GM18502 (cell line): ENCODE measurements around the gene PDXDC1.
"Not testable (repeated sequence)": the region's sequence is repeated elsewhere in the genome, so short reads cannot be mapped to it uniquely, and the experiment has no call there.

Source experiments
- ATAC-seq: cut with Tn5 transposase; IDR thresholded peaks from one replicate; pipeline ENCODE4 v1.9.1; 2021; ENCODE audit warnings: mild to moderate bottlenecking; ENCODE audit not compliant: unreplicated experiment, poor library complexity

Gene PDXDC1

DNA sequence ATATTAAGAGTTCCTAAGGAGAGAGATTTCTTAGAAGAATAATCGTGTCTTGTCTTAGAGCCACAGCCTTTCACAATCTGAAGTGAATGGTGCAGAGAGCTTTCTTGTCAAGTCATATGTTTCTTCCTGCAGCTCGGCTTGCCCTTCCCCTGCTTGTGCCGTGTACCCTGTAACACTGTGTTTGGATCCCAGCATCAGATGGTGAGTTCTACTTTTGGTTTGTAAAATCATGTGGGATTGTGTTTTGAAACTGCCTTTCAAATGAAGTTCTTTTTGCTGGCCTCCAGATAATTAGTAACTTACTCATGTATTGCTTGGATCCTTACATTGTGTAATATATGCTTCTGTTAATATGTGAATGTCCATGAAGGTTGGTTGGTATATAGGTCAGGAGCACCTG, 33.8 kb downstream of the PDXDC1 start:
- not testable (repeated sequence) for ATAC-seq

DNA sequence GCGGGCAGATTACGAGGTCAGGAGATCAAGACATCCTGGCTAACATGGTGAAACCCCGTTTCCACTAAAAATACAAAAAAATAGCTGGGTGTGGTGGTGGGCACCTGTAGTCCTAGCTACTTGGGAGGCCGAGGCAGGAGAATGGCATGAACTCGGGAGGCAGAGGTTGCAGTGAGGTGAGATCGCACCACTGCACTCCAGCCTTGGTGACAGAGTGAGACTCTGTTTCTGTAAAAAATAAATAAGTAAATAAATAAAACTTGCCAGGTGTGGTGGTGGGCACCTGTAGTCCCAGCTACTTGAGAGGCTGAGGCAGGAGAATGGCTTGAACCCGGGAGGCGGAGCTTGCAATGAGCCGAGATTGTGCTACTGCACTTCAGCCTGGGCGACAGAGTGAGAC, 38.1 kb downstream of the PDXDC1 start:
- ATAC-seq: not testable (repeated sequence)

DNA sequence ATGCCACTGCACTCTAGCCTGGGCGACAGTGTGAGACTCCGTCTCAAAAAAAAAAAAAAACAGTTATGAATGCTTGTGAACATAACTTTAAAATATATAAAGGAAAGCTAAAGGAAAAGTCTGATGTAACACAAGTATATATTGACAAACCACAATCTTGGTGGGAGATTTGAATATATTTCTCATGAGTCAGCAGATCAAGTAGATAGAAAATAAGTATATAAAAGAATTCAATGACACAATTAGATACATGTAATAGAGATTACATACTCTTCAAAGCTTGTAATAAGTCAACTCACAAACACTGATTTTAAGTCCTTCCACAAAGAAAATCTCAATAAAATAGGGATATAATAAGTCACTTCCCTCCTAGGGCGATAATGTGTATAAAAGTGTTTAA, 40.8 kb downstream of the PDXDC1 start:
- not testable (repeated sequence) for ATAC-seq

DNA sequence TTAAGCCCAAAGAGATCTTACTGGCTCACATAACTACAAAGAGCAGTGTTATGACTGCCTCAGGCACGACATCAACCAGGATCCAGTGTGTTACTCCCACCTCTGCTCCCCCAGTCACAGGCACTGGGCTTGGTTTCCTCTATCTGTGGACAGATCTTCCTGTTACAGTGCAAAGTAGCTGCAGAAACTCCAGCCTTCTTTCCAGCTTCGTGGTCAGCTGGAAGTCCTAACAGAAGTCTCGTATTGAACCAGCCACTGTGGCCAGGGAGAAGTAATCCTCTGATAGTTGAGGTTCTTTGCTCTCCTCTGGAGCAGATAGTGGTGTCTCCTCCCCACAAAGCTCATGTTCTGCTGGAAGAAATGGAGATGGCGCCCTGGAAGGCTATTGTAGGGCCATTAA, 41.5 kb downstream of the PDXDC1 start:
- ATAC-seq: not testable (repeated sequence)

DNA sequence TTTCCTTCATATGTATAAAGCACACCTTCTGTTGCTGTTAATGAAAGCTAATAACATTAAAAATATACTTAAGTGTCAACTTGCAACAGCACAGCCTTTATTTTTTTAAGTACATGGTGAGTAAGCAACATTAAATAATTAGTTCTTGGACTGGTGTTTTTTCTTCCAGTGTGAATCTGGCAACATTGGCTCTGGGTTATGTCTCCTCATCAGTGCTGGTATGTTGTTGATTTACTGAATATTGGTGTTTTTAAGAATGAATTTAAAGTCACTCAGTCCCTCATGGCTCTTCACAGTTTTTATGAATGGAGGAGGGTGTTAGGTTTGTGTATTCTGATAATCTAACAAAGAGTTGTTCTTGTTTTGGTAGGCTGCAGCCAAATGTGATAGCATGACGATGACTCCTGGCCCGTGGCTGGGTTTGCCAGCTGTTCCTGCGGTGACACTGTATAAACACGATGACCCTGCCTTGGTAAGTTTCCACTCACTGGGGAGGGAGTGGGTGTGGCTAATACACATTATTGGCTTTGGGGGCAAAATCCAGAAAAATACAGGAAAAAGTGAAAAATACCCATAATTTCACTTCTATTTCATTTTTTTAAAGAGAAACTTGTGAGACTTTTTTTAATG, 42.2 kb downstream of the PDXDC1 start:
- not testable (repeated sequence) for ATAC-seq

DNA sequence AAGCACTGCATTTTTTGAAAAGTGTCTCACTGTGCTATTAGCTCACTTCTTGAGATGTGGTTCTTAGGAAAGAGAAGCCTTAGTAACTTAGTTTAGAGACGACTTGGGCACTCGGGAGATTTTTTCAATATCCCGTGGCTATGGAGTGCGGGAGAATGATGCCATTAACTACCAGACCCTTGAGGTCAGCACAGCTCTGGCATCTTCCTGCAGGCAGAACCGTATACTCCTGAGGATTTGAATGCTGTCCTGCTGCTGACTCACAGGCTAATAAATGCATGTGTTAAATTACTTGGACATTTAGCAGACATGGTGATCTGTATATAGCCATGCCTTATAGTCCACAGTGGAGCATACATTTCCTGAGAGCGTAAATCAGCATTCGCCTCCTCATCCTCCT, 46.6 kb downstream of the PDXDC1 start:
- not testable (repeated sequence) for ATAC-seq

DNA sequence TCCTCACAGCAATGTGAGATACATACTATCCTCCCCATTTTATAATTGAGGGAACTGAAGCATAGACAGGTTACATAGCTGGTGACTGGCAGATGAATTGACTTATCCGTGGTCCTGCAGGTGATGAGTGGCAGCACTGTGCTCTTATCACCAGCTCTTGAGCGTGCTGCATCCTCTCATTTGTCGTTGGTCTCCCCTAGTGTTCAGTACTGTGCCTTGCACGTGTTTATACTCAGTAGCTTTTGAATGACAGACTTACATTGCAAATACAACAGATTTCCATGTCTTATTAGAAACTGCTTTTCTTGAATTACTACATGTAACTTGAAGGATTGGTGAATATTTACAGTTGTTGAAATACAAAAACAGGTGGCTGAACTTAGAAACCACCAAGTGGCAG, 47.4 kb downstream of the PDXDC1 start:
- ATAC-seq: peak; percentile 71

DNA sequence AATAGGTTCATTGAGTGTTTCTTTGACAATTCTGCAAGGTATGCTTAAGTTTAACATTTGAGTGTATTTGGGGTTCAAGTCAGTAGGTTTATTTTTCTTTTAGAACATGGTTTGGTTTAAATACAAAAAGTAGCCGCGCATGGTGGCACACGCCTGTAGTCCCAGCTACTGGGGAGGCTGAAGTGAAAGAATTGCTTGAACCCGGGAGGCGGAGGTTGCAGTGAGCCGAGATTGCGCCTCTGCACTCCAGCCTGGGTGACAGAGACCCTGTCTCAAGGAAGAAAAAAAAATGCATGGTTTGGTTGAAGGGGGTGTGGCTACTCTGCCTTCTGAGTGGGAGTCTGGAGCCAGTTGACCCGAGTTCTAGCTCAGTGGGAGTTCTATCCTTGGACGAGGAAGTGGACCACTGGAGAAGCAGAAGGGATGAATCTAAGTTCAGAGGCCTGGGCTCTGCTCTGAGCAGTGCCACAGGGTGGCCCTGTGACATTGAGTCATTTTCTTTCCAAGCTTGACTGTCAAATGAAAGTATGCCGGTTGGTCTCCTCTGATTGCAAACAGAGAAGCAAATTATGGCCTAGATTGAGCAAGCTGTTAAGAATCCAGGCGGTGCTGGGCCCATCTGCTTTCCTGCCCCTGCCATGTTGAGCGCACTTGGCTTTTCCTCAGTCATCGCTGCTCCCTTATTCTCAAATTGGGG, 48.7 kb downstream of the PDXDC1 start:
- not testable (repeated sequence) for ATAC-seq

DNA sequence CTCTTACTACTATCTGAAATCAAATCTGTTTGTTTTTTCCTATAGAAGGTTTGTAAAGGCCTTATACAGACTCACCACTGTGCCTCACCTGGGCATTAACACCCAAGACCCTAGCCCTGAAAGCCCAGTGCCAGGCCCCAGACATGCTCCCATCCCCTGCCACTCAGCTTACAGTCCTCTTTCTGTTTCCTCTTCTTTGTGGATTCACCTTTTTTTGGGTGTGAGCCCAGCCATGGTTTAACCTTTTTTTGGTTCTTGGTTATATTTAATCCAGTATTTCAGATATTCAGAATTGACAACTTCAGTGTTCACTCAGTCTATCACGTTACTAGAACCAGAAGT, 50.0 kb downstream of the PDXDC1 start:
- not testable (repeated sequence) for ATAC-seq

DNA sequence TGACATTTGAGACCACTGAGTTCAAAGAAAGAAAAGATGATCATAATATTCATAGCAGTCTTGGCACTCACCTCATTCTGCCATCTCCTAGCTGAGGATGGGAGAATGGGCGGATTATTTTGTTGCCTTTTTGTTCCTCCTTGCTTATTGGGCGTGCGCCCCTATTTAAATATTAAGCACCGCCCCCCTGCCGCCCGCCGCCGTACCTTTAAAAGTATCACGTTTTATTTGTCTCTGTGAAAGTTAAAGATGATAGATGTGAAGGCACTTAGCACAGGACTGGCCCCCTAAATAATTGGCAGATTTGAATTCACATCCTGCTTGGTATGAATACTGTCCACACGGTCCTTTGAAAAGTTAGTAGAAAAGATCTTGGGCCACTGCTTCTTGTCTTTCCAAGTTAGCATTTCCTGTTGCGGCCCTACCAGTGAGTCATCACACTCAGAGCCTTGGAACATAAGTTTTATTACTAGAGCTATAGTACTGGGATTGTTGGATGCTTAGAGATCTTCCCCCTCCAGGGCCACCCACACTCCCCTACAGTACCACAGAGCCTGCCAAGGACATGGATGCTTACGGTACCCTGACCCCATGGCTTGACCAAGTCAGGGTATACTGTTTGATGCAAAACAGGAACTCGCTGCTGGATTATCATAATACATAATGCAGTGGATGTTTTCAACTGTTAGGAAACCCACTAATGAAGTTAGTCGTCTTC, 50.6 kb downstream of the PDXDC1 start:
- not testable (repeated sequence) for ATAC-seq

DNA sequence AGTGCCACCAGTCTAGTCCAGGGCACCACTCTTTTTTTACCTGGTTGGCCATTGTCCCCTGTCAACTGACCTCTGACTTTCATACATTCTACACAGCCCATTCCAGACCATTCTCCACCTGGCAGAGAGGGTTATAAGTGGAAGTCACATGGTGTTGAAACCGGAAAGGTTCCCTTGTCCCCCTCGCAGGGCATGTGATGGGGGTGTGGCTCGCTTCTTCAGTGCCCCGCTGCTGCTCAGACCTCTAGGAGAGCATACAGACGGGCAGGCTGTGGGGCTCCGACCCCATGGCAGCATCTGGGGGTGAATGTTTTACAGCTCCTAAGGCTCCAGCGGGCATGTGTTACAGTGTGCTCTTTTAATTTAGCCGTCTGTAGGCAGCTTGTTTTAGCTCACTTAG, 52.2 kb downstream of the PDXDC1 start:
- not testable (repeated sequence) for ATAC-seq

DNA sequence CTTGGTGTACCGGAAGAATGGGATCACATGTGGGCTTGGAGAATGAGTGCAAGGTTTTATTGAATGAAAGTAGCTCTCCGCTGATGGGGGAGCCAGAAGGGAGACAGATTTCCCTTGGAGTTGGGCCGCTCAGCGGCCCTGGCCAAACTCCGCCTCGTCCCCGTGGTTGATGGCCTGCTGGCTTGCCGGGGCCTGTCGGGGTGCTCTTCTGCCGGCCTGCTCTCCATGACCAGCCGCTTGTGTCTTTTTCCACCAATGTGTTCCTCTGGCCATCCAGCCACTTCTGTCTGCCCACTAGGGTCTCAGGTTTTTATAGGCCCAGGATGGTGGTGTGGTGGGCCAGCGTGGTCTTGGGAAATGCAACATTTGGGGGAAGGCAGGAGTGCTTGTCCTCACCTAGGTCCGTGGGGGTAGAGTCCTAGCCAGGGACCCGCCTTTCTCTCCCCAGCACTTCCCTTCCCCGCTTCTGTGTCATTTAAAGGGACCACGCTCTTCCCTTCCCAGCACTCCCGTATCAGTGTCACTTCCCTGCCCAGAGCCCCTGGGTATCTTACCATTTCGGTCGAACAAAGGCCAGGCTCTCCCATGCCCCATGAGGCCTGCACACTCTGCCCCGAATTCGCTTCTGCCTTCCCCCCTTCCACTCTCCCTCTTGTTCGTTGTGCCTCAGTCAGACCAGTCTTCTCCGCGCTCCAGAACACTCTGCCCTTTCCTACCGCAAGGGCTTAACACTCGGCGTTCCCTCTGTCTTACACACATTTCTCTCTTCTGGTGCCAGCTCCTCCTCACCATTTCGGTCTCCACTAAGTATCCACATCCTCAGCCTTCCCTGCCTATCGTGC, 52.9 kb downstream of the PDXDC1 start:
- ATAC-seq: not testable (repeated sequence)

DNA sequence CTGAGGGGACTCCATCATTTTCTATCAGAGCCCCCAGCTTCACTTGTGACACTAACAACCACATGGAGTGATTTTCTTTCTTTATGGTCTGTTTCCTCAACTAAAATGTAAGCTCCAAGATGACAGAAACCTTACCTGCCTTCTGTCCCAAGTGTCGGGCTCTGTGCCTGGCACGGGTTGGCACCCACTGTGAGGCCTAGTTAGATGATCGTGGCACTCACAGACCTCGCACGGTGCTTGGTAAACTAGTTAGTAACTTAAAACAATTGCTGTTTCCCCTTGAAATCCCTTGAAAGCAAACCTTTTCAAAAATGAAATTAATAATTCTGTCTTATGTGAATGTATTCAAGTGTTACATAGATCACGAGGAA, 53.5 kb downstream of the PDXDC1 start:
- ATAC-seq: not testable (repeated sequence)

DNA sequence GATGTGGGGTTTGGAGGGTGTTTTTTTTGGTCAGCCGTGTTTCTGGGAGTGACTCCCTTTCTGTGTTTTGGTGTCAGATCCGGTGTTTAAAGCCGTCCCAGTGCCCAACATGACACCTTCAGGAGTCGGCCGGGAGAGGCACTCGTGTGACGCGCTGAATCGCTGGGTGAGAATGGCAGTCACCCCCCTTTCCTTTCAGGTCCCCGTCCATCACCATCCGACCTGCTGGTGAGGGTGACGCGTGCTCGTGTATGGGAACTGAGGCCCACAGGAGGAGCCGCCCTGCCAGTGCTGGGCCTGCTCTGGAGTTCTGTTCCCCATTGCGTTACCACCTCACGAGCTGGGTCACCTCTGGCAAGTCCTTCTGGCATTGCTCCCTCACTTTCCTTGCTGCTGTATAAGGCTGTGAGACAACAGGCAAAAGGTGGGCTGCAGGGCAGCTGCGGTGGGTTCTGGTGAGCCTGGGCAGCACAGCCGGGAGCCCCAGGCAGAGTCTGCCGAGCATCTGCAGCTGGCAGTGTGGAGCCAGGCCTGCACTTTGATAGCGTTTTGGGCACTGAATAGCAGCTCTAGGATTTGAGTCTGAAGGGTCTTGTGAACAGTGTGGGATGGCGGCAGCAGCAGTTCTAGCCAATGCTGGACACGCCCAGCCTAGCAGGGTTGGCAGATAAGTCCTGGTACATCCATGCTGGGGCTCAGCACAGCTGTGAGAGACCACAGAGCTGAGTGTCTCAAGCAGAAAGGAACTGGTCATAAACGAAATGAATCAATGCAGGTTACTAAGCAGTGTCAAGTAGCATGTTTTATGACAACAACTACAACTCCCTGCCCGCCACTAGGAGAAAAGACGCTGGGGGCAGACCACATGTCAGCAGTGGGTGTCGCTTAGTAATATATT, 54.2 kb downstream of the PDXDC1 start:
- ATAC-seq: not testable (repeated sequence)

DNA sequence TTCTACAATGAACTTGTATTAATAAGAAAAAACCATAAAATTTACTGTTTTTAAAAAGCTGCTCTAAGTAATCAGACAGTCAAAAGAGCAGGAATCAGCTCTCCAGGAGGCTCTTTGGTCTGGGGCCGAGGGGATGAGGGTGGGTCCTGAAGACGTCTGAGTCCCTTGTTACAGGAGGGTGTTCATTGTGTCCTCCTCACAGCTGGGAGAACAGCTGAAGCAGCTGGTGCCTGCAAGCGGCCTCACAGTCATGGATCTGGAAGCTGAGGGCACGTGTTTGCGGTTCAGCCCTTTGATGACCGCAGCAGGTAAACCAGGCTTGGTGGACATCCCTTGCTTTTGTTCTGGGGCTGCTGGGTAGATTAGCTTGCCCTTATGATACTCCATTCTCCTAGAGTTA, 54.9 kb downstream of the PDXDC1 start:
- not testable (repeated sequence) for ATAC-seq

DNA sequence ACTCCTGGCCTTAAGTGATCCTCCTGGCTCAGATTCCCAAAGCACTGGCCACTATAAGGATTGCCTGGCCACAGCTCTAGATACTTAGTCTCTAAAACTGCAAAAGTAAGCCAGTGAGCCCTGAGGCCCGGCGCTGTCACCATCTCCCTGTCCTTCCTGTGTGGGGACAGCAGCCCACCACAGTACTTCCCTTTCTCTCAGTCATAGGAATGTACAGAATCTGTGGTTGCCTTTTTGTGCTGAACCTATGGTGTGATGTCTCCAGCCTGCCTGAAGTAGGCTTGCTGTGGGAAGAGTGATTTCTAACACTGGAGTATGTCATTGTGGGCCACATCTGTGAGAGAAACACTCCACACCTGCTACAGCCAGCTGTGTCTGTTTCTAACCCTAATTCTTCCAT, 56.4 kb downstream of the PDXDC1 start:
- no peak for ATAC-seq

DNA sequence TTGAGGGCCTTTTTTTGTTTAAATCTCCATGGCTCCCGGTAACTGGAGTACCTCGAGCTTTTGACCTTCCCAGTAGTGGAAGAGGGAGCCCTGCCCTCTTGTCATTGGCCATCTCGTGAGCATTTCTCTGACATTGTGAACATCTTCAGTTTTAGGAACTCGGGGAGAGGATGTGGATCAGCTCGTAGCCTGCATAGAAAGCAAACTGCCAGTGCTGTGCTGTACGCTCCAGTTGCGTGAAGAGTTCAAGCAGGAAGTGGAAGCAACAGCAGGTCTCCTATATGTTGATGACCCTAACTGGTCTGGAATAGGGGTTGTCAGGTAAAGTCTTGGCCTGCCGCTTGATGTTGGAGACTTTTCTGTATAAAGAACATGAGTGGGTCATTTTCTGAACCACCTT, 56.8 kb downstream of the PDXDC1 start:
- ATAC-seq: no peak

DNA sequence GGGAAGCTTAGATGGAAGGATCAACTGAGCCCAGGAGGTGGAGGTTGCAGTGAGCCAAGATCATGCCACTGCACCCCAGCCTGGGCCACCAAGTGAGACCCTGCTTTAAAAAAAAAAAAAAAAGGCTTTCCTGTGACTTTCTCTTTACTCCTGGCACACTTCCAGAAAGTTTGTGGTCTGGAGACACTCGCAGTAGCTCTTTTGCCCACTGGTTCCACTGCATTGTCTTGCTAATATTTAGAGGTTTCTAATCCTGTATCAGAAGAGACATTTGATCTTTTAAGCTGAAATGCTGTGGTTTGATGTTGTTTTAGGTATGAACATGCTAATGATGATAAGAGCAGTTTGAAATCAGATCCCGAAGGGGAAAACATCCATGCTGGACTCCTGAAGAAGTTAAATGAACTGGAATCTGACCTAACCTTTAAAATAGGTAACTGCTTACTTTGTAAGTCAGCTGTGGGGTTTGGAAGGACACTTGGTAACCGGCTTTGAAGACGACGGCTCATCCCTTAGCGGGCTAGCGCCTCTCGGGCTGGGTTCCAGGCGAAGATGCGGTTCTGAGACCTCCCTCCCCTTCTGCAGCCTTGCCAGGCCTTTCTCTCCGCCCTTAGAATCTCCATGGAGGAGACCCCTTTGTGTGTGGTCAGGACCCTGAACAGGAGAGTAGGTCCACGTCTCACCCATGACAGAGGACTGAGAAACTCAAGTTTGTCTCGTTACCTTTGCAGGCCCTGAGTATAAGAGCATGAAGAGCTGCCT, 57.9 kb downstream of the PDXDC1 start:
- no peak for ATAC-seq

DNA sequence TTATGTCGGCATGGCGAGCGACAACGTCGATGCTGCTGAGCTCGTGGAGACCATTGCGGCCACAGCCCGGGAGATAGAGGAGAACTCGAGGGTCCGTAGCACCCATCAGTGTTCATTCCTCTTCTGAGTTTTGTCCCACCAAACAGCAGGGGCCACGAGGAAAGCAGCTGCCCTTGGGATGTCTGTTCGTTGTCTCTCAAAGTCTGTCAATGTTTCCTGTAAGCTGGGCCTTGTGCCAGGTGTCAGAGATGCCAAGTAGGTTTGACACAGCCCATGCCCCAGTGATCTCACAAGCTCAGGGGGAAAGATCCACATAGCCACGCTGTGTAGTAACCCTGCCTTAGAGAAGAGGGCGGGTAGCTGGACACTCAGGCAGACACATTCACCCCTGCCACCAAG, 58.5 kb downstream of the PDXDC1 start:
- ATAC-seq: no peak
